SK-N-MC (cell line): Measurements from ENCODE around the gene MICU1.

Experiments
- EZH2 ChIP-seq: fragments of 200-600 bp; sonication (generic); IDR thresholded peaks from one replicate; pipeline ENCODE4 v1.6.1; 2017; ENCODE audit warnings: antibody characterized with exemption
- POLR2AphosphoS5 ChIP-seq: IDR thresholded peaks from 2 replicates; pipeline ENCODE4 v1.6.1; 2012; ENCODE audit warnings: mild to moderate bottlenecking, low read depth, low read length, borderline replicate concordance

DNA sequence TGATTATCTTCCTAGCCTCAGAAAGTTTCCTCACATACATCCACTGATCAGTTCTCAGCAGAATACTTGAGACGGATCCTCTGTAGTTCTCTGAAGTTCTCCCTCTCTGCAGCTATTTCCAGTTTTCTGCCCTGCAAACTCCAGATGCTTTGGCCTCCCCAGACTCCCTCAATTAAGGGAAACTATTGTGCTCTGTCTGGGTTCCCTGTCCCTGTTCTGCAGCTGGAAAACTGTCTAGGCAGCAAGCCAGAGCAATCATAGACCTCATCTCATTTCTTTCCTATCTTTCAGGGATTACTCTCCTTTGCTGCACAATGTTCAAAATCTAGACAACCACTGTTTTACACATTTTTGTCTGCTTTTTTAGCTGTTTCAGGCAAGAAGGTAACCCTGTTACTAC lies 9.2 kb downstream of the MICU1 start:
- no peak for TF ChIP-seq POLR2AphosphoS5
- TF ChIP-seq EZH2: no peak
